Esophagus squamous epithelium (tissue), 5 donors: ENCODE measurements around the gene SUPT3H. TPM values are rescaled to one million over a fixed set of nuclear protein-coding genes. Genes with fewer than 3 reads are reported as not detected.
A peak's percentile ranks its signal among the peaks of the same experiment; 100 is the strongest.

Source experiments
- DNase-seq: peaks from one replicate; lab custom pipeline; 2025; lab: John Stamatoyannopoulos, UW
- H3K27ac ChIP-seq, 4 donors: fragments of 200-600 bp; sonication (generic); one replicate each; pipeline ENCODE4 v1.5.1; 2016 to 2019; ENCODE audit warnings: mild to moderate bottlenecking in 1 of 4
- H3K27me3 ChIP-seq, 4 donors: fragments of 200-600 bp; sonication (generic); 1 replicate in 3 of 4; 2 replicates in 1 of 4; pipeline versions ENCODE4 v1.5.1 to v1.6.0; 2017 to 2021; ENCODE audit warnings: antibody characterized with exemption in 1 of 4
- H3K36me3 ChIP-seq, 3 donors: fragments of 200-600 bp; sonication (generic); one replicate each; pipeline ENCODE4 v1.5.1; 2016 to 2019
- H3K4me1 ChIP-seq, 3 donors: fragments of 200-600 bp; sonication (generic); one replicate each; pipeline ENCODE4 v1.5.1; 2017 to 2019
- H3K4me3 ChIP-seq, 4 donors: fragments of 200-600 bp; sonication (generic); 1 replicate in 3 of 4; 2 replicates in 1 of 4; pipeline ENCODE4 v1.5.1; 2016 to 2019; ENCODE audit warnings: mild to moderate bottlenecking in 2 of 4, moderate library complexity in 1 of 4
- H3K9me3 ChIP-seq, 3 donors: fragments of 200-600 bp; sonication (generic); one replicate each; pipeline ENCODE4 v1.5.1; 2016 to 2019
- POLR2A ChIP-seq, 4 donors: fragments of 450-650 bp; IDR thresholded peaks; one replicate each; pipeline ENCODE4 v1.6.1; 2017; ENCODE audit warnings: antibody characterized with exemption in 4 of 4, mild to moderate bottlenecking in 4 of 4, moderate library complexity in 3 of 4
- WGBS, 2 donors: methylation state at CpG; one replicate each; pipeline ENCODE4 v1.1.5; 2018; 5-methylcytosine and 5-hydroxymethylcytosine counted together
- intact Hi-C: fragments of 100-400 bp; cut with DNase I; formaldehyde crosslinking; loops from one replicate; pipeline ENCODE4 v1.15.0; 2022
- total RNA-seq, 4 donors: library from RNA; depleted of rRNA; stranded (reverse); fragments of >200 nt; gene quantifications; one replicate each; pipeline ENCODE4 v1.1.0, GENCODE V29; 2016
- TF ChIP-seq, protein P1 (sequence below), 6 experiments: fragments of 450-650 bp in 4 of 6; fragments of 200-600 bp in 2 of 6; sonication (generic) in 2 of 6; IDR thresholded peaks; one replicate each; pipeline ENCODE4 v1.5.1; 2016 to 2019; ENCODE audit warnings: antibody characterized with exemption in 6 of 6, mild to moderate bottlenecking in 4 of 6, moderate library complexity in 4 of 6
- donor health status: DM: yes; HTN: yes; CAD: no.

Gene SUPT3H
- total RNA-seq, 4 donors from 2014 or later: 3.6 to 10.9 (median 5.3) TPM

GRCh38 chr6:45423111-45423823 is 45.5 kb upstream of the SUPT3H start:
- TF ChIP-seq POLR2A (IDR thresholded peaks at IDR 0.05): no peak
- TF ChIP-seq, protein P1, sequence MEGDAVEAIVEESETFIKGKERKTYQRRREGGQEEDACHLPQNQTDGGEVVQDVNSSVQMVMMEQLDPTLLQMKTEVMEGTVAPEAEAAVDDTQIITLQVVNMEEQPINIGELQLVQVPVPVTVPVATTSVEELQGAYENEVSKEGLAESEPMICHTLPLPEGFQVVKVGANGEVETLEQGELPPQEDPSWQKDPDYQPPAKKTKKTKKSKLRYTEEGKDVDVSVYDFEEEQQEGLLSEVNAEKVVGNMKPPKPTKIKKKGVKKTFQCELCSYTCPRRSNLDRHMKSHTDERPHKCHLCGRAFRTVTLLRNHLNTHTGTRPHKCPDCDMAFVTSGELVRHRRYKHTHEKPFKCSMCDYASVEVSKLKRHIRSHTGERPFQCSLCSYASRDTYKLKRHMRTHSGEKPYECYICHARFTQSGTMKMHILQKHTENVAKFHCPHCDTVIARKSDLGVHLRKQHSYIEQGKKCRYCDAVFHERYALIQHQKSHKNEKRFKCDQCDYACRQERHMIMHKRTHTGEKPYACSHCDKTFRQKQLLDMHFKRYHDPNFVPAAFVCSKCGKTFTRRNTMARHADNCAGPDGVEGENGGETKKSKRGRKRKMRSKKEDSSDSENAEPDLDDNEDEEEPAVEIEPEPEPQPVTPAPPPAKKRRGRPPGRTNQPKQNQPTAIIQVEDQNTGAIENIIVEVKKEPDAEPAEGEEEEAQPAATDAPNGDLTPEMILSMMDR (IDR thresholded peaks at IDR 0.05): no peak
- Histone ChIP-seq H3K4me3 (peak overlapping the region; percentile 51 to 79 (median 58)), H3K4me1 (peaks cover 21 to 51% (median 35%) of the 10 kb centered on the region in 3 donors), H3K36me3 (no peaks in the 10 kb centered on the region), H3K27ac (peak overlapping the region; percentile 71 to 84 (median 80)), H3K9me3 (no peaks in the 10 kb centered on the region), H3K27me3 (peaks cover 0 to 69% (median 24%) of the 10 kb centered on the region in 4 donors)
- WGBS, 2 donors: 1% methylated on average over 19 to 32 of the region's 62 CpGs
- intact Hi-C loops: loop anchor here (10.0 kb wide), 1 partner anchor 292 kb away; no protein-coding TSS in a partner anchor
- no peak for DNase-seq

- WGBS, 2 donors: 0% methylated on average over 4 to 11 of the region's 55 CpGs
- Histone ChIP-seq H3K9me3 (no peaks in the 10 kb centered on the region), H3K4me3 (peak overlapping the region; percentile 51 to 79 (median 58)), H3K4me1 (peaks cover 21 to 51% (median 35%) of the 10 kb centered on the region in 3 donors), H3K36me3 (no peaks in the 10 kb centered on the region), H3K27me3 (peaks cover 0 to 76% (median 24%) of the 10 kb centered on the region in 4 donors), H3K27ac (peak overlapping the region; percentile 71 to 84 (median 80))
- DNase-seq: no peak
- TF ChIP-seq, protein P1 (IDR thresholded peaks at IDR 0.05): peak in 1 of 6 experiments; percentile 1
- no peak for TF ChIP-seq POLR2A (IDR thresholded peaks at IDR 0.05)
- intact Hi-C loops: loop anchor here (10.0 kb wide), 1 partner anchor 292 kb away; no protein-coding TSS in a partner anchor
Measured at GRCh38 chr6:45422503-45423110, 44.9 kb upstream of the SUPT3H start.

GRCh38 chr6:45421709-45422502 is 44.2 kb upstream of the SUPT3H start:
- H3K36me3 ChIP-seq: no peaks in the 10 kb centered on the region
- no peaks in the 10 kb centered on the region for H3K9me3 ChIP-seq
- H3K4me1 ChIP-seq: peaks cover 21 to 51% (median 35%) of the 10 kb centered on the region in 3 donors
- TF ChIP-seq, protein P1 (IDR thresholded peaks at IDR 0.05): peak in 3 of 6 experiments; percentile 17 to 29 (median 24)
- TF ChIP-seq POLR2A (IDR thresholded peaks at IDR 0.05): no peak
- peak overlapping the region; percentile 51 to 79 (median 58) for H3K4me3 ChIP-seq
- H3K27me3 ChIP-seq: peaks cover 0 to 83% (median 24%) of the 10 kb centered on the region in 4 donors
- 0 to 2% methylated on average over 14 to 44 of the region's 83 CpGs for WGBS, 2 donors
- peak; percentile 22 for DNase-seq
- intact Hi-C loops: loop anchor here (10.0 kb wide), 1 partner anchor 293 kb away; no protein-coding TSS in a partner anchor
- peak overlapping the region; percentile 71 to 84 (median 80) for H3K27ac ChIP-seq

DNA sequence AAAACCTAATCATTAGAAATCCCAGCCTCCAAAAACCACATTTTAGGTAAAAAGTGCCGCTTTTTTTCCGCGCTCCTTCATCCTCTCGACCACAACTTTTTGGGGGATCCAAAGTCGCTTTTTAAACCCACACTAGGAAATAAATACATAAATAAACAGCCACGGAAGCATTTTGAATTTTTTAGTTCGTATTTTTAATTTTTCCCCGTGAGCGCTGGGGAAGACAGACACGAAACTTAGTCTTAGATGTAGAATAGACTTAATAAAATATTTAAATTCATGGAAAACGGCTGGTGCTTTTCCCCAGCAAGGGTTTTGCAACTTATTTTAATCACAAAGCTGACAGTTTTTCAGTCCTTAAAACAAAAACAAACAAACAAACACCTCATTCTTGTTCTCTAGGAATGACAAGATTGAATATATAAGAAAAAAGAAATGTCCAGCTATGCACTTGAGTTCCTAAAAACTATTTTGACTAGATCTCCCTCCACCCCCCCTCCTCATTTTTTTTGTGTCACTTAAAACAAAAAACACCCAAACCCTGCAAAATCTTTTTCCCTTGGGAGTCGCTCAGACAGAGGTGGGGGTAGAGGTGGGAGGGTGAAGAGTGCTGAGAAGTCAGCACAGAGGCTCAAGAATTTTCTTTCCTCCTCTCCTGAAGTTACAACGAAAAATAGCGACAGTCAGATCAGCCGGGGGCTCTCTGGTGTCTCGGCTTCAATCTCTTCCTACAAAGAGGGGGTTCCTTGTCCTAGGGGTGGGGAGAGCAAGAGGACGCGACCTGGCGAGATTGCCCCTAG is 43.4 kb upstream of the SUPT3H start:
- peaks cover 0 to 91% (median 24%) of the 10 kb centered on the region in 4 donors for H3K27me3 ChIP-seq
- H3K27ac ChIP-seq: peak overlapping the region; percentile 67 to 84 (median 76)
- WGBS, 2 donors: 13 to 23% methylated on average over 12 to 15 of the region's 19 CpGs
- H3K4me3 ChIP-seq: peak overlapping the region; percentile 51 to 79 (median 58)
- no peak for DNase-seq
- H3K36me3 ChIP-seq: no peaks in the 10 kb centered on the region
- H3K4me1 ChIP-seq: peaks cover 21 to 51% (median 35%) of the 10 kb centered on the region in 3 donors
- intact Hi-C loops: loop anchor here (10.0 kb wide), 1 partner anchor 294 kb away; no protein-coding TSS in a partner anchor
- TF ChIP-seq, protein P1 (IDR thresholded peaks at IDR 0.05): no peak
- H3K9me3 ChIP-seq: no peaks in the 10 kb centered on the region
